Activated B cell treated with CpG ODN at 0.5 μM for 24 hours (primary cell): ENCODE measurements around the gene OR1D5. TPM values are rescaled to one million over a fixed set of nuclear protein-coding genes. Genes with fewer than 3 reads are reported as not detected.
"Not testable (repeated sequence)": the region's sequence is repeated elsewhere in the genome, so short reads cannot be mapped to it uniquely, and the experiment has no call there.

Source experiments
- ATAC-seq: fragments of 200-7000 bp; cut with Tn5 transposase; one replicate; pipeline ENCODE4 v1.10.0; 2021; ENCODE audit warnings: low read depth, mild to moderate bottlenecking, moderate library complexity
- CTCF ChIA-PET: fragments of 350-600 bp; sonication (Branson Sonifier 250); formaldehyde crosslinking; loops from one replicate; lab custom pipeline; 2021; ENCODE audit warnings: antibody characterized with exemption; lab: Charles Lee
- POLR2A ChIA-PET: fragments of 350-600 bp; sonication (Branson Sonifier 250); formaldehyde crosslinking; loops from one replicate; lab custom pipeline; 2021; ENCODE audit warnings: antibody characterized with exemption; lab: Charles Lee
- DNase-seq: peaks from one replicate; pipeline ENCODE4 v3.0.0; 2022
- H3K27ac Mint-ChIP-seq: one replicate; pipeline ENCODE4 v1.8.0; 2020; ENCODE audit warnings: mixed read lengths
- H3K27me3 Mint-ChIP-seq: one replicate; pipeline ENCODE4 v1.8.0; 2021; ENCODE audit warnings: mixed read lengths
- H3K36me3 Mint-ChIP-seq: one replicate; pipeline ENCODE4 v1.8.0; 2021; ENCODE audit warnings: low read depth, mixed read lengths
- H3K4me1 Mint-ChIP-seq: one replicate; pipeline ENCODE4 v1.8.0; 2021; ENCODE audit warnings: mixed read lengths
- H3K4me3 Mint-ChIP-seq: one replicate; pipeline ENCODE4 v1.8.0; 2020; ENCODE audit warnings: mild to moderate bottlenecking, mixed read lengths
- H3K9me3 Mint-ChIP-seq: one replicate; pipeline ENCODE4 v1.8.0; 2020; ENCODE audit warnings: mixed read lengths
- intact Hi-C: fragments of 100-400 bp; cut with micrococcal nuclease; formaldehyde crosslinking; loops from one replicate; pipeline ENCODE4 v1.15.1; 2024
- total RNA-seq: library from RNA; stranded (reverse); gene quantifications from 2 replicates; pipeline ENCODE4 v1.2.3, GENCODE V29; 2022
- TF ChIP-seq, protein P1 (sequence below): fragments of 200-600 bp; IDR thresholded peaks from one replicate; pipeline ENCODE4 v1.8.0; 2022; ENCODE audit warnings: antibody characterized with exemption, mild to moderate bottlenecking

OR1D5 gene
- total RNA-seq, 1 donor from 2014 or later = not detected

DNA sequence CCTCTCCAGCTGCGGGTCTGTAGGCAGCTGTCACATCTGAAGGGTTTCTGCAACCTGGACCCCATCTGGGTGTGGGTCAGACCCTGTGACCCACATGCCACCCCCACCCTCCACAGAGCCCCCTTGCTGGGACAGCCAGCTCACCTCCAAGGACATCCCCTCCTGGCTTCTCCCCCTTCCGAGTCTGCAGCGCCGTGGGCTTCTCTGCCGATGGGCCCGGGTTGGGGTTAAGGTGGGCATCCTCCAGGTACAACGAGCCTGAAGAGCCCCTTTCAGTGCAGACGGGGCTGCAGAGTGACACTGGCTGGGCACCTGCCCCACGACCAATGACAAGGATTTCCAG is 28.9 kb downstream of the OR1D5 start:
- Mint-ChIP-seq H3K9me3 (no peaks in the 10 kb centered on the region), H3K36me3 (peaks cover 18% of the 10 kb centered on the region), H3K4me1 (peaks cover 7% of the 10 kb centered on the region), H3K27ac (no peak overlapping the region), H3K27me3 (peaks cover 2% of the 10 kb centered on the region), H3K4me3 (no peak overlapping the region)
- ATAC-seq (no peak), DNase-seq (no peak)
- TF ChIP-seq, protein P1, sequence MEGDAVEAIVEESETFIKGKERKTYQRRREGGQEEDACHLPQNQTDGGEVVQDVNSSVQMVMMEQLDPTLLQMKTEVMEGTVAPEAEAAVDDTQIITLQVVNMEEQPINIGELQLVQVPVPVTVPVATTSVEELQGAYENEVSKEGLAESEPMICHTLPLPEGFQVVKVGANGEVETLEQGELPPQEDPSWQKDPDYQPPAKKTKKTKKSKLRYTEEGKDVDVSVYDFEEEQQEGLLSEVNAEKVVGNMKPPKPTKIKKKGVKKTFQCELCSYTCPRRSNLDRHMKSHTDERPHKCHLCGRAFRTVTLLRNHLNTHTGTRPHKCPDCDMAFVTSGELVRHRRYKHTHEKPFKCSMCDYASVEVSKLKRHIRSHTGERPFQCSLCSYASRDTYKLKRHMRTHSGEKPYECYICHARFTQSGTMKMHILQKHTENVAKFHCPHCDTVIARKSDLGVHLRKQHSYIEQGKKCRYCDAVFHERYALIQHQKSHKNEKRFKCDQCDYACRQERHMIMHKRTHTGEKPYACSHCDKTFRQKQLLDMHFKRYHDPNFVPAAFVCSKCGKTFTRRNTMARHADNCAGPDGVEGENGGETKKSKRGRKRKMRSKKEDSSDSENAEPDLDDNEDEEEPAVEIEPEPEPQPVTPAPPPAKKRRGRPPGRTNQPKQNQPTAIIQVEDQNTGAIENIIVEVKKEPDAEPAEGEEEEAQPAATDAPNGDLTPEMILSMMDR = no peak
- intact Hi-C loops = no loop called here
- ChIA-PET POLR2A (no interaction called here), CTCF (no interaction called here)

DNA sequence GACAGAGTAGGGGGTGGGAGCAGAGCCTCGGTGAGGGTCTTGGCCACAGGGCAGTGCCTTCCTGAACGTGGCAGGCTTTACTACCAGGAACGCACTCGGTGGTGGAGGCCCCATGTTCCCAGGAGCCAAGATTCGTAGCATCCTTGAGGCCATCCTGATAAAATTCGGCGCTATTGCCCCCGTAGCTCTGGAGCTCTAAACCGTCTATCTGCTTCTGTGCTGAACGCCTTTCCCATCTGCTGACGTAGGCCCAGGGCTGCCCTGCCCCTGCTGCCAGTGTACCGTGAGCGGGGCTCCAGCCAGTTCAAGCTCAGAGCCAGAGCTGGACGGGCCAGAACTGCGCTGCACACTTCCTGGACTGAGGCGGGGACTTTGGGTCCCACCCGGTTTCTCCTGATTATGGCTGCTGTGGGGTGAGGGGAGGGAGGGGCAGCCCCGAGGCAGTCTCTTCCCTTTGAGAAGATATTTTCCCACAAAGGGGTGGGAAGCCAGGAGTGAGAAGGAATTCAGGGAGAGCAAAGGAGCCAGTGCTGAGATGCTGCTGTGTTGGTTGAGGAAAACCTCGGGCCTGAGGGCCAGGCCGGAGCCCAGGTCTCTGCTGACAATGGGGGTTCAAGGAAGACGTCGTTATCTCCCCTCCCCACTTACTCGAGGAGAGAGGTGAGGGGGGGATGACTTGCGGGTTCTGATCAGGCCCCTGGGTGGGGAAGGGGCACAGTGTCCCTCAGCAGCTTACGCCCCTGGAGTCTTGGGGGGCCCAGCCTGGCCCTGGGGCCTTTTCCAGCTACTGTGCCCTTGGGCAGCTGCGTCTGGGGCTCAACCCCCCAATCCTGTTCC is 29.4 kb downstream of the OR1D5 start:
- intact Hi-C loops = no loop called here
- TF ChIP-seq, protein P1 = no peak
- Mint-ChIP-seq H3K27me3 (peaks cover 2% of the 10 kb centered on the region), H3K36me3 (peaks cover 24% of the 10 kb centered on the region), H3K27ac (no peak overlapping the region), H3K9me3 (no peaks in the 10 kb centered on the region), H3K4me1 (peaks cover under 1% of the 10 kb centered on the region), H3K4me3 (no peak overlapping the region)
- ChIA-PET CTCF (no interaction called here), POLR2A (no interaction called here)
- no peak for ATAC-seq
- no peak for DNase-seq

DNA sequence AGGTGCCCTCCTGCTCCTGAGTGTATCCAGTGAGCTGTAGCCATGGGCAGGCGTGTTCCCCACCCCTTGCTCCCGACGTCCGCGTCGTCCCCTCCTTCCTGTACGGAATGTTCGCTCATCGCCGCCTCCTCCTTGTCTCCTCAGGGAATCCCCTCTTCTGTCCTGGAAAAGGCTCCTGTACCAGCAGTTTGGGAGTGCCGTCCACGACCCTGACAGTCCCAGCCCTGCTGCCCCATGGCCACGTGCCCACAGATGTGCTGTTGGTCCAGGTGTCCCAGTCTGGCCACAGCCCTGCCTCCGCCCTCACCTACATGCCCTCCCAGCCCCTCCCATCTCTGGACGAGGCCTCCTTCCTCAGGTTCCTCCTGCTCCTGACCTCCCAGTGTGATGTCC is 30.2 kb downstream of the OR1D5 start:
- Mint-ChIP-seq H3K9me3 (no peaks in the 10 kb centered on the region), H3K36me3 (peaks cover 27% of the 10 kb centered on the region), H3K4me3 (no peak overlapping the region), H3K4me1 (no peaks in the 10 kb centered on the region), H3K27me3 (peaks cover 2% of the 10 kb centered on the region), H3K27ac (no peak overlapping the region)
- ATAC-seq = no peak
- TF ChIP-seq, protein P1 = no peak
- DNase-seq = no peak
- intact Hi-C loops = no loop called here
- ChIA-PET CTCF (no interaction called here), POLR2A (no interaction called here)

DNA sequence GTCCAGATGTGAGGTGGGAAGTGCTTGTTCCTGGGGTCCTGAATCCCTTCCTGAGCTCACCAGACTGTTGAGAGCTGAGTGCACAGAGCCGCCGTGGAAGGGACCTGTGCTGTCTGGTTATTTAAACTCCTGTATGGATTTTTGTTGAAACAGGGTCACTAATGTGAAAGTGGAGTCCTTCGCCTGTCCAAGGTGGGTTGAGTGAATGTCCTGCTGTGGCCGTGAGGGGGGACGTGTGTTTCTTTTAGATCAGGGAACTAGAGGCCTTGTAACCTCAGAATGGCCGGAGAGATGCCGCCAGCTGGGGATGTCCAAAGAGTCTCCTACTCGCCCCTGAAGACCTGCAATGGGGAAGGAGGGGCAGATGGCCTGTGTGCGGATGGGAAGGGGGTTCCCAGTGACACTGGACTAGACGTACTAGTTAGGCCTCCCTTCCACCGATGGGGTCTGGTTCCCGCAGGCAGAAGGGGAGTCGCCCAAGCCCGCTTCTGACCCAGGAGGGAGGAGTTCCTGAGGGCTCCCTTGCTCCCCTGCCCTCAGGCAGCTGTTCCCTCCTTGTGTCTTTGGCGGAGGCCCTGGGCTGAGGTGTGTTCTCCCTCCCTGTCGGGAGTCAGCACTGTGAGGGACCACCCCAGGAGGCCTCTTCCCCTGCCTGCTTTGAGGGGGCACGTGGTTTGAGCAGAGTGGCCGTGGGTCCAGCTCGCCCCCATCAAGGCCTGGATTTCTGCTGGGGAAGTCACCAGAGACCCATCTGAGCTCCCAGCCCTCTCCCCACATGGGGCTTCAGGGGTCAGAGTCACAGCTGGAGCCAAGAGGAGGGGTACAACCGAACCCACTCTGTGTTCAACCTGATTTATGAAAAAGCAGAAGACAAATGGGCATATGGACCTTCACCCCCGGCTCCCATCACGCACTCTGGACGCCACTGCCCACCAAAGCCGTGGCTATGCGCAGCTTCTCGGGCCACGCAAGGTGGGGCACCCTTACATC is 30.9 kb downstream of the OR1D5 start:
- CTCF ChIA-PET = no interaction called here

DNA sequence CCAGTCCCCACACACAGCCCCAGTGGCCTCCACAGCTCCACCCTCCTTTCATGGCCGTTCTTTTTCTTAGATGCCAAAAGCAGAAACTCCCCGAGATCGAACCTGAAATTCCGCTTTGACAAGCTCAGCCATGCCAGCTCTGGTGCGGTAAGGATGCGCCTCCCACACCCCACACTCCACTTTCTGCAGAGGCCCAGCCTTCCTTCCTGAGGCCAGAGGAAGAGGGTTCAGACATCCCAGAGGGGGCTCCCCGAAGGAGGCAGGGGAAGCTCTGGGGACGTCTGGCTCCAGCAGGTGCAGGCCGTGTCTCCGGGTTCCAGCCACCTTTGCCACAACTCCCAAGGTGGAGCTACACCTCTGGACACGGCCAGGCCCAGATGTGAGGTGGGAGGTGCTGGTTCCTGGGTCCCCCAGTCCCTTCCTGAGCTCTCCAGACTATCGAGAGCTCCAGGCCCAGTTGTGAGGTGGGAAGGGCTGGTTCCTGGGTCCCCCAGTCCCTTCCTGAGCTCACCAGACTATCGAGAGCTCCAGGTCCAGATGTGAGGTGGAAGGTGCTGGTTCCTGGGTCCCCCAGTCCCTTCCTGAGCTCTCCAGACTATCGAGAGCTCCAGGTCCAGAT is 32.4 kb downstream of the OR1D5 start:
- H3K27ac Mint-ChIP-seq, H3K4me3 Mint-ChIP-seq, ATAC-seq, intact Hi-C loops, CTCF ChIA-PET, H3K4me1 Mint-ChIP-seq, H3K27me3 Mint-ChIP-seq, H3K9me3 Mint-ChIP-seq, DNase-seq, POLR2A ChIA-PET: not testable (repeated sequence)
- H3K36me3 Mint-ChIP-seq = peaks cover 40% of the 10 kb centered on the region

More for the DNA sequence above, 30.9 kb downstream of the OR1D5 start:
- TF ChIP-seq, protein P1 = no peak
- Mint-ChIP-seq H3K9me3 (no peaks in the 10 kb centered on the region), H3K27me3 (peaks cover 2% of the 10 kb centered on the region), H3K27ac (no peak overlapping the region), H3K4me3 (no peak overlapping the region), H3K4me1 (no peaks in the 10 kb centered on the region), H3K36me3 (peaks cover 32% of the 10 kb centered on the region)
- ATAC-seq (no peak), DNase-seq (no peak)
- intact Hi-C loops = no loop called here
- POLR2A ChIA-PET = no interaction called here
